Lower leg skin (tissue), 4 donors: ENCODE data around the gene NDUFB7. TPM values are rescaled to one million over a fixed set of nuclear protein-coding genes. Genes with fewer than 3 reads are reported as not detected.

ENCODE experiments used
- DNase-seq, 2 donors: peaks; one replicate each; pipeline ENCODE4 v3.0.0-alpha.2; 2019; ENCODE audit warnings: low spot score in 2 of 2
- H3K4me3 ChIP-seq: fragments of 200-600 bp; sonication (generic); 2 replicates; pipeline ENCODE4 v1.5.1; 2017; ENCODE audit warnings: mild to moderate bottlenecking, low read depth; ENCODE audit not compliant: poor library complexity, severe bottlenecking
- POLR2A ChIP-seq, 2 donors: fragments of 450-650 bp; IDR thresholded peaks; one replicate each; pipeline ENCODE4 v1.6.1; 2016 to 2017; ENCODE audit warnings: antibody characterized with exemption in 2 of 2, mild to moderate bottlenecking in 1 of 2, moderate library complexity in 1 of 2
- WGBS, 2 donors: methylation state at CpG; one replicate each; pipeline ENCODE4 v1.1.5; 2018; 5-methylcytosine and 5-hydroxymethylcytosine counted together
- intact Hi-C: fragments of 100-400 bp; cut with DNase I; formaldehyde crosslinking; loops from one replicate; pipeline ENCODE4 v1.15.0; 2023; ENCODE audit warnings: low total_unique reads
- total RNA-seq, 4 donors: library from RNA; depleted of rRNA; stranded (reverse); fragments of >200 nt; gene quantifications; one replicate each; pipeline ENCODE4 v1.1.0, GENCODE V29; 2016
- TF ChIP-seq, protein P1 (sequence below), 3 donors: fragments of 450-650 bp; IDR thresholded peaks; one replicate each; pipeline ENCODE4 v1.5.1; 2016; ENCODE audit warnings: antibody characterized with exemption in 3 of 3, mild to moderate bottlenecking in 3 of 3, moderate library complexity in 2 of 3

NDUFB7 gene
- total RNA-seq, 4 donors from 2014 or later = 219 to 332 (median 280) TPM

- 33 to 34% methylated on average over 39 of the region's 39 CpGs for WGBS, 2 donors
- TF ChIP-seq, protein P1, sequence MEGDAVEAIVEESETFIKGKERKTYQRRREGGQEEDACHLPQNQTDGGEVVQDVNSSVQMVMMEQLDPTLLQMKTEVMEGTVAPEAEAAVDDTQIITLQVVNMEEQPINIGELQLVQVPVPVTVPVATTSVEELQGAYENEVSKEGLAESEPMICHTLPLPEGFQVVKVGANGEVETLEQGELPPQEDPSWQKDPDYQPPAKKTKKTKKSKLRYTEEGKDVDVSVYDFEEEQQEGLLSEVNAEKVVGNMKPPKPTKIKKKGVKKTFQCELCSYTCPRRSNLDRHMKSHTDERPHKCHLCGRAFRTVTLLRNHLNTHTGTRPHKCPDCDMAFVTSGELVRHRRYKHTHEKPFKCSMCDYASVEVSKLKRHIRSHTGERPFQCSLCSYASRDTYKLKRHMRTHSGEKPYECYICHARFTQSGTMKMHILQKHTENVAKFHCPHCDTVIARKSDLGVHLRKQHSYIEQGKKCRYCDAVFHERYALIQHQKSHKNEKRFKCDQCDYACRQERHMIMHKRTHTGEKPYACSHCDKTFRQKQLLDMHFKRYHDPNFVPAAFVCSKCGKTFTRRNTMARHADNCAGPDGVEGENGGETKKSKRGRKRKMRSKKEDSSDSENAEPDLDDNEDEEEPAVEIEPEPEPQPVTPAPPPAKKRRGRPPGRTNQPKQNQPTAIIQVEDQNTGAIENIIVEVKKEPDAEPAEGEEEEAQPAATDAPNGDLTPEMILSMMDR (IDR thresholded peaks at IDR 0.05) = no peak
- no peak for TF ChIP-seq POLR2A (IDR thresholded peaks at IDR 0.05)
- no peak for DNase-seq
- H3K4me3 ChIP-seq = no peak overlapping the region
- intact Hi-C loops = no loop called here
Observed at GRCh38 chr19:14528419-14529253, 43.2 kb downstream of the NDUFB7 start.

GRCh38 chr19:14526423-14526822, 45.4 kb downstream of the NDUFB7 start:
- TF ChIP-seq POLR2A (IDR thresholded peaks at IDR 0.05) = no peak
- no peak overlapping the region for H3K4me3 ChIP-seq
- no peak for DNase-seq
- WGBS, 2 donors = 58% methylated on average over 4 of the region's 4 CpGs
- intact Hi-C loops = no loop called here

DNA sequence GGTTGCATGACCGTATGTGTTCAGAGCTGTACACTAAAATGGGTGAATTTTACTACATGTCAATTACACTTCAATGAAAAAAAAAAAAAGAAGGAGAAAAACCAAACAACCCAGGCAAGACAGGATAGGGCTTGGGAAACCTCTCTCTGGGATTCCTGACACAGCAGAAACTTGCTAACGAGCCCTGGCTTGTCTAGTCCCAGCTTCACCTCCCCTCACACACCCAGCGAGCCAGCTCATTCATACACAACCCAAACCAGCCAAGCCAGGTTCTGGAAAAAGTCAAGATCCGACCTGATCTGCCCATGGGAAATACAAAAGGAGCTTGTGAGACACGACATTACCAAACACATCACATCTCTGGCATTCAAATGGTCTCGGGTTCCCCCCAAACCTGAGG, 46.1 kb downstream of the NDUFB7 start:
- DNase-seq = peak in 1 of 2 donors; percentile 73
- no peak for TF ChIP-seq POLR2A (IDR thresholded peaks at IDR 0.05)
- TF ChIP-seq, protein P1 (IDR thresholded peaks at IDR 0.05) = no peak
- no peak overlapping the region for H3K4me3 ChIP-seq
- intact Hi-C loops = no loop called here
- WGBS, 2 donors = 38 to 51% methylated on average over 6 of the region's 6 CpGs

DNA sequence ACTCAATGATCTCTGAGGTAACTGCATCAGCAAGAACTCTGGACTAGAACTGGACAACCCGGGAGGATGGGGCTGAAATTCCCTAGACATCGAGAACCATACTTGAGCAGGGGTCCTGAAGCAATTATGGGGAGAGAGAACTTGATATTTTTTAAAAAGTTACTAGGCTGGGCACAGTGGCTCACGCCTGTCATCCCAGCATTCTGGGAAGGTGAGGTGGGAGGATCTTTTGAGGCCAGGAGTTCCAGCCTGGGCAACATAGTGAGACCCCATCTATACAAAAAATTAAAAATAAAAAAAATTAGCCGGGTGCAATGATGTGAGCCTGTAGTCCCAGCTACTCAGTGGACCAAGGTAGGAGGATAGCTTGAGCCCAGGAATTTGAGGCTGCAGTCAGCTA, 51.3 kb downstream of the NDUFB7 start:
- H3K4me3 ChIP-seq = no peak overlapping the region
- DNase-seq = no peak
- WGBS, 2 donors = 89 to 90% methylated on average over 4 of the region's 4 CpGs
- TF ChIP-seq, protein P1 (IDR thresholded peaks at IDR 0.05) = no peak
- TF ChIP-seq POLR2A (IDR thresholded peaks at IDR 0.05) = no peak
- intact Hi-C loops = no loop called here

DNA sequence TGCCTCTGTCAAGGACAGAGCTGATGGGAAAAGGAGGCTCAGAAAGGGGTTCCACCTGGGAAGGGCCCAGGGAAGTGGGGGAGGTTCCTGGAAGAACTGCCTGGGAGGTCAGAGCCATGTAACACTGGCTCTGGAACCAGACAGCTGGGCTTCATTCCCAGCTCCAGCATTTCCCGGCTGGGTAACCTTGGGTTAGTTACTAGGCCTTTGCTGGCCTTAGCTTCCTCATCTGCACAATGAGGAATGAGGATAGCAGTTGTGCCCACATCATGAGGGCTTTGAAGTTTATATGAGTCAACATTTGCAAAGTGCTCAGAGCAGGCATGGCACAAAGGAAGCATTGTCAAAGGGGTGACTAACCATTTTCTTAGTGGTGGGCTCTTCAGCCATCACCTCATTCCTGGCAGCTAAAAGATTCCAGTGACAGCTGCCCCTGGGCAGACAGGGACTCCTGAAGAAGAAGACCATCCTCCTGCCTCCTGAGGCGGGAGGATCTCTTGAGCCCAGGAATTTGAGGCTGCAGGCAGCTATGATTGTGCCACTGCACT, 51.9 kb downstream of the NDUFB7 start:
- H3K4me3 ChIP-seq = no peak overlapping the region
- intact Hi-C loops = no loop called here
- WGBS, 2 donors = 50 to 54% methylated on average over 2 of the region's 2 CpGs
- TF ChIP-seq, protein P1 (IDR thresholded peaks at IDR 0.05) = peak in 1 of 3 donors; percentile 8
- no peak for TF ChIP-seq POLR2A (IDR thresholded peaks at IDR 0.05)
- DNase-seq = no peak

- TF ChIP-seq, protein P1 (IDR thresholded peaks at IDR 0.05) = no peak
- no peak for TF ChIP-seq POLR2A (IDR thresholded peaks at IDR 0.05)
- DNase-seq = no peak
- no peak overlapping the region for H3K4me3 ChIP-seq
- intact Hi-C loops = no loop called here
- WGBS, 2 donors = 76 to 78% methylated on average over 22 of the region's 22 CpGs
Observed at GRCh38 chr19:14519245-14519859, 52.5 kb downstream of the NDUFB7 start.
